ENCODE results near the gene RHBDD1.

RHBDD1 gene

GRCh38 chr2:226887940-226888339, 52.1 kb downstream of the RHBDD1 start:
- TF ChIP-seq CTCF (IDR thresholded peaks at IDR 0.05) = no peak

GRCh38 chr2:226888378-226888965, 52.6 kb downstream of the RHBDD1 start:
- H3K79me2 ChIP-seq = no peaks in the 10 kb centered on the region
- H2AFZ ChIP-seq = no peak overlapping the region
- no peak overlapping the region for H3K27ac ChIP-seq
- H3K9ac ChIP-seq = no peak overlapping the region
- no peak for TF ChIP-seq CTCF (IDR thresholded peaks at IDR 0.05)
- no peaks in the 10 kb centered on the region for H3K9me3 ChIP-seq (ENCODE audit: control insufficient read depth, low read length)
- H3K4me3 ChIP-seq (ENCODE audit: low read depth, low read length) = no peak overlapping the region
- no peaks in the 10 kb centered on the region for H3K4me1 ChIP-seq
- H3K36me3 ChIP-seq (ENCODE audit: control insufficient read depth, insufficient read depth, low read length) = no peaks in the 10 kb centered on the region
- no peak overlapping the region for H3K4me2 ChIP-seq (ENCODE audit: low read length)
- H3K27me3 ChIP-seq (ENCODE audit: control insufficient read depth, insufficient read depth, low read length) = no peaks in the 10 kb centered on the region

More at GRCh38 chr2:226887940-226888339, 52.1 kb downstream of the RHBDD1 start:
- no peaks in the 10 kb centered on the region for H3K9me3 ChIP-seq (ENCODE audit: control insufficient read depth, low read length)
- H2AFZ ChIP-seq = no peak overlapping the region
- H3K36me3 ChIP-seq (ENCODE audit: control insufficient read depth, insufficient read depth, low read length) = no peaks in the 10 kb centered on the region
- no peaks in the 10 kb centered on the region for H3K79me2 ChIP-seq
- no peaks in the 10 kb centered on the region for H3K27me3 ChIP-seq (ENCODE audit: control insufficient read depth, insufficient read depth, low read length)
- H3K4me3 ChIP-seq (ENCODE audit: low read depth, low read length) = no peak overlapping the region
- no peak overlapping the region for H3K9ac ChIP-seq
- H3K4me2 ChIP-seq (ENCODE audit: low read length) = no peak overlapping the region
- no peak overlapping the region for H3K27ac ChIP-seq
- H3K4me1 ChIP-seq = no peaks in the 10 kb centered on the region

GRCh38 chr2:226888971-226889370, 53.1 kb downstream of the RHBDD1 start:
- H3K4me3 ChIP-seq (ENCODE audit: low read depth, low read length) = no peak overlapping the region
- H3K9ac ChIP-seq = no peak overlapping the region
- no peaks in the 10 kb centered on the region for H3K79me2 ChIP-seq
- no peaks in the 10 kb centered on the region for H3K9me3 ChIP-seq (ENCODE audit: control insufficient read depth, low read length)
- no peak overlapping the region for H3K4me2 ChIP-seq (ENCODE audit: low read length)
- H3K27ac ChIP-seq = no peak overlapping the region
- H3K27me3 ChIP-seq (ENCODE audit: control insufficient read depth, insufficient read depth, low read length) = no peaks in the 10 kb centered on the region
- no peak overlapping the region for H2AFZ ChIP-seq
- no peak for TF ChIP-seq CTCF (IDR thresholded peaks at IDR 0.05)
- no peaks in the 10 kb centered on the region for H3K36me3 ChIP-seq (ENCODE audit: control insufficient read depth, insufficient read depth, low read length)
- no peaks in the 10 kb centered on the region for H3K4me1 ChIP-seq

- H3K36me3 ChIP-seq (ENCODE audit: control insufficient read depth, insufficient read depth, low read length) = no peaks in the 10 kb centered on the region
- H3K9ac ChIP-seq = no peak overlapping the region
- H3K9me3 ChIP-seq (ENCODE audit: control insufficient read depth, low read length) = no peaks in the 10 kb centered on the region
- no peaks in the 10 kb centered on the region for H3K27me3 ChIP-seq (ENCODE audit: control insufficient read depth, insufficient read depth, low read length)
- no peak overlapping the region for H2AFZ ChIP-seq
- no peak overlapping the region for H3K4me3 ChIP-seq (ENCODE audit: low read depth, low read length)
- H3K4me1 ChIP-seq = no peaks in the 10 kb centered on the region
- H3K79me2 ChIP-seq = no peaks in the 10 kb centered on the region
- no peak overlapping the region for H3K4me2 ChIP-seq (ENCODE audit: low read length)
- no peak for TF ChIP-seq CTCF (IDR thresholded peaks at IDR 0.05)
- no peak overlapping the region for H3K27ac ChIP-seq
Observed at GRCh38 chr2:226890286-226890685, 54.4 kb downstream of the RHBDD1 start.
